GM18519 (cell line): ENCODE results near the gene SH3D21.

Experiments
- ATAC-seq: cut with Tn5 transposase; IDR thresholded peaks from one replicate; pipeline ENCODE4 v1.9.1; 2021; ENCODE audit warnings: mild to moderate bottlenecking, moderate library complexity; ENCODE audit not compliant: unreplicated experiment, low FRiP score

Gene SH3D21

GRCh38 chr1:36328088-36328480, 21.9 kb downstream of the SH3D21 start:
- ATAC-seq, result no peak

- no peak for ATAC-seq
These were observed 22.5 kb downstream of the SH3D21 start for GRCh38 chr1:36328713-36329112.

- ATAC-seq, result no peak
These were observed 23.6 kb downstream of the SH3D21 start for GRCh38 chr1:36329817-36330216.

- ATAC-seq, result no peak
These were observed 24.8 kb downstream of the SH3D21 start for GRCh38 chr1:36330940-36331339.

- no peak for ATAC-seq
These were observed 31.7 kb downstream of the SH3D21 start for GRCh38 chr1:36337830-36338229.

GRCh38 chr1:36339215-36339614, 33.0 kb downstream of the SH3D21 start:
- no peak for ATAC-seq

GRCh38 chr1:36339615-36340014, 33.4 kb downstream of the SH3D21 start:
- ATAC-seq, result no peak

- ATAC-seq, result no peak
These were observed 35.6 kb downstream of the SH3D21 start for GRCh38 chr1:36341626-36342320.

- ATAC-seq, result no peak
These were observed 36.4 kb downstream of the SH3D21 start for GRCh38 chr1:36342426-36343185.

- no peak for ATAC-seq
These were observed 37.7 kb downstream of the SH3D21 start for GRCh38 chr1:36343651-36344394.

- ATAC-seq, result no peak
These were observed 38.2 kb downstream of the SH3D21 start for GRCh38 chr1:36344395-36344680.

- ATAC-seq, result no peak
These were observed 39.2 kb downstream of the SH3D21 start for GRCh38 chr1:36345353-36345752.

- no peak for ATAC-seq
These were observed 40.7 kb downstream of the SH3D21 start for GRCh38 chr1:36346741-36347370.

GRCh38 chr1:36349241-36349671, 43.1 kb downstream of the SH3D21 start:
- ATAC-seq, result no peak

GRCh38 chr1:36349839-36350238, 43.7 kb downstream of the SH3D21 start:
- ATAC-seq, result no peak

- ATAC-seq, result no peak
These were observed 44.6 kb downstream of the SH3D21 start for GRCh38 chr1:36350659-36351226.

- no peak for ATAC-seq
These were observed 45.2 kb downstream of the SH3D21 start for GRCh38 chr1:36351227-36351977.

- no peak for ATAC-seq
These were observed 46.1 kb downstream of the SH3D21 start for GRCh38 chr1:36352125-36352909.
